ENCODE data around the gene MICAL3. TPM values are rescaled to one million over a fixed set of nuclear protein-coding genes. Genes with fewer than 3 reads are reported as not detected.

MICAL3 gene
- total RNA-seq, 1 donor from 2014 or later = 44.8 TPM

DNA sequence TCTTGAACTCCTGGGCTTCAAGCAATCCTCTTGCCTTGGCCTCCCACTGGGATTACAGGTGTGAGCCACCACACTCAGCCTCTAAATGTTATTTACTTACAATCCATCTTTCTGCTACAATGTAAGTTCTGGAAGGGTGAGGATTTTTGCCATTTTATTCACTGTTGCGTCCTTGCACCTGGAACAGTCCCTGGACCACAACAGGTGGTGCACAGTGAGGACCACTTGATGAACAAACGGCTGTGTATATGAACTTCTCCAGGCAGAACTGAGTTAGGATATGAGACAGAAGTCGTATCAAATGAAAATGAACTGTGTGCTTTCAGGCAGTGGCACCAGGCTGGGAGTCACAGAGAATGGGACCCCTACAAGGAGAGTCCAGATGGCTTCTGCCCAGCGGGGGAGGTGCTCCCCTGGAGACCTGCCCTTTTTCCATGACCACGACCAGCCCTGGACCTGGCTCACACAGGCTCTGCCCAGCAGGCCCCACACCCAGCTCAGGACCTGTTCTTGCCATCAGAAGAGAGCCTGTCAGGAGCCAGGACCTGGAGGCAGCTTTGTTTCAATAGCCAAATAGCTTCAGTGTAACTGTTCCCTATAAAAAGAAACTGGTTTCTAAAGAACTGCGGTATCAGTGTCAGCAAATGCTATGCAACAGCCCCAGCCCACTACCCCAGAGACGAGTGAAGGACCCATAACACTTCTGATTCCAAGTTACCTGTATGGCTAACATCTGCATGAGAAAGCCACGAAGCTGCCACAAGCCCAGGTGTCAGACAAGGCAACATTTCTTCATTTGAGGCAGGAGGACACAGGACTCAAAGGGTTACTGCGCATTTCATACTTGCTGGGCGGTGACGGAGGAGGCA is 104.9 kb downstream of the MICAL3 start:
- DNase-seq (ENCODE audit: low spot score in 2 of 2) = no peak
- no peak for FAIRE-seq

DNA sequence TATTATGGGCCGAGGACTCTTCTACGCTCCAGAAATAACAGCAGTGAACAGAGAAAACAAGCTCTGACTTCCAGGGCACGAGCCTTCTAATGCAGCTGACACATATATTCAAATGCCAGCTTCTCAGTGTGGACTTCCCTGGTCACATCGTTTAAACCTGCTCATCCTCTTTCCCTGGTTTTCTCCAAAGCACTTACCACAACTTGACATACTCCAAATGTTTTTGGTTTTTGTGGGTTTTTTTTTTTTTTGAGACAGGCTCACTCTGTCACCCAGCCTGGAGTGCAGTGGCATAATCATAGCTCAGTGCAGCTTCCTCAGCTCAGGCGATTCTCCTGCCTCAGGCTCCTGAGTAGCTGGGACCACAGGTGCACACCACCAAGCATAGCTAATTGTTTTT is 105.5 kb downstream of the MICAL3 start:
- FAIRE-seq = no peak
- DNase-seq (ENCODE audit: low spot score in 2 of 2) = no peak

DNA sequence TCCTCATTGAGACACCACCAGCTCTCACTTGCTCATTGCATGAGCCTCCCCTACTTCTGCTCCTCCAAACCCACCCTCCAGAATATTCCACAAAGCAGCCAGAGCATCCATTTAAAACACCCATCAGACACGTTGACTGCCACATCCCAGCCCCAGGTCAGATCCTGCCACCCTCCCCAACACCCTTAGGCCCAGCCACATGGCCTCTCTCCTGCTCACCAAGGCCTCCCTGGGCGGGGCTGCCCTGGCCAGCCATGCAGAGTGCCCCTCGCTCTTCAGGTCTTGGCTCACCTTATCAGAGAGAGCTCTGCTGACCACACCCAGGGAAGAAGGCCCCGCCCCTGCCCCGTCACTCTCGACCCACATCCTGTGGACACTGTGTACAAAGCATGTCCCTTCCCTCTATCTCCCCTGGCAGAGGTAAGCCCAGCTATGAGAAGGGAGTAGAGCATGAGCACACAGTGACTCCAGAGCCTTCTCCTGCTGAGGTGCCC is 106.8 kb downstream of the MICAL3 start:
- FAIRE-seq = no peak
- no peak for DNase-seq (ENCODE audit: low spot score in 2 of 2)

DNA sequence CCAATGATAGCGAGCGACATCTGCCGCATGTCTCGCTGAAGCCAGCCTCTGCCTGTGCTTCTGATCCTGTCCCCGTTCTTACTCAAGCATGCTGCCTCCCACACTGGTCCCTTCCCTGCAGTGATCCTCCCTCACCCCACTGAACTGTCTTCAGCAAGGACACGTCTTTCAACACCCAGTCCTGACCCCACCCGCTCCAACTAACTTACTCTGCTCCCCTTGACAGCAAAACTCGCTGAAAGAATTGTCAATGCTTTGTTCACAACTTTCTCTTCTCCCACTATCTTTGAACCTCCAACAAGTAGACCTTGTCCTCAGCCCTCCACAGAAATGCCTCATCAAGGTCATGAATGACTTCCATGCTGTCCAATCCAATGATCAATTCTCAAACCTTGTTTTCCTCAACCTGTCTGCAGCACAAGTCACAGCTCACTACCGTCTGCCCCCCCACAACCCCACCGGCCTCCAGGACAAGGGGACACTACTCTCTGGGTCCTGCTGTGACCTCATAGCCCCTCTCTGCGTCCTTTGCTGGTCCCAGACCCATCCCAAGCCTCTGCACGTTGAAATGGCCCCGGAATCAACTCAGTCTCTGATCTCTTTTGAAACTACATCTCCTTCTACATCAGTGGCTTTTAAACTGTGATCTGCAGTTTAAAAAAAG is 108.0 kb downstream of the MICAL3 start:
- DNase-seq (ENCODE audit: low spot score in 2 of 2) = no peak
- FAIRE-seq = no peak

DNA sequence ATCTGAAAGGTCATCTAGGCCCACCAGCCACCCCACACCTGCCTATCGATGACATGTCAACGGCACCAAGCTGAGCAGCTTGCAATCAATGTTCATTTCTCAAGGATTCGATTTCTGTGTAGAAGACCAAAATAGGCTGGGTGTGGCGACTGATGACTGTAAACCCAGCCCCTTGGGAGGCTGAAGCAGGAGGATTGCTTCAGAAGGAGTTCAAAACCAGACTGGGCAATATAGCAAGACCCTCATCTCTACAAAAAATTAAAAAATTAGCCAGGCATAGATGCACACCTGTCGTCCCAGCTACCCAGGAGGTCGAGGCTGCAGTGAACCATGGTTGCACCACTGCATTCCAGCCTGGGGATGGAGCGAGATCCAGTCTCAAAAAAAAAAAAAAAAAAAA is 108.7 kb downstream of the MICAL3 start:
- FAIRE-seq = no peak

DNA sequence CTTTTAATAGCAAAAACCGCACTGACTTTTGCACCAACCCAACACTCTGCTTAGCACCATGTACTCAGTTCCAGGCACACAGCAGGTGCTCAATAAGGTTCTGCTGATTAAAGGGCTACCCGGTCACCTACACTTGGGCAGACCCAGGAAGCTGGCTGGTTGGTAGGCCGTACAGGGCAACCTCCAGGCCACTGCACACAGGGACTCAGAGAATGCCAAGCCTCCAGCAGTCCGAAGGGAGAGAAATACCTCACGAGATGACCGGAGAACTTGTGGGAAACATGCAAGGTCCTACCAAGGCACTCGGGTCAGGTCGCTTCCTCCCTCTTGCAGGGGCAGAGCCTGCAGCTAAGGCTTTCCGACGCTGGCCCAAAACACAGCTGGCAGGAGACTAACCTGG is 109.2 kb downstream of the MICAL3 start:
- FAIRE-seq (no peak), DNase-seq (ENCODE audit: low spot score in 2 of 2) (no peak)

More for the DNA sequence above, 108.7 kb downstream of the MICAL3 start:
- no peak for DNase-seq (ENCODE audit: low spot score in 2 of 2)

DNA sequence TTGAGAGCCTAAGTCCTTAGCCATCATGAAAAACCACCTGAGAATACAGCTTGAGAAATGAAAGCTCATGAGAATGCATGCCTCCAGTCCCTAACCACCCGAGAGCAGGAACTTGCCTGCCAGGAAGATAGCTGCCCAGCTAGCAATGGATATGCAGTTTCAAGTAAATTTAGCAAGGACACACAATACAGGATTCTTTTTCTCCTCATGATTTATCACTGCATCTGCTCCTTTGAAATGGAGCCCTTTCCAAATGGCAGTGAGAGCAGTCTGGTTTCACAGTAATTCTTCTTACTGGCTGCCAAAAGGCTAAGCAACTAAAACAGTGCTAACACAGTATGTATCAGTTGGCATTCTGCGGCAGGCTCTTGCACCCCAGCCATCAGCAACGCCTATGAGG is 109.9 kb downstream of the MICAL3 start:
- FAIRE-seq (no peak), DNase-seq (ENCODE audit: low spot score in 2 of 2) (no peak)

DNA sequence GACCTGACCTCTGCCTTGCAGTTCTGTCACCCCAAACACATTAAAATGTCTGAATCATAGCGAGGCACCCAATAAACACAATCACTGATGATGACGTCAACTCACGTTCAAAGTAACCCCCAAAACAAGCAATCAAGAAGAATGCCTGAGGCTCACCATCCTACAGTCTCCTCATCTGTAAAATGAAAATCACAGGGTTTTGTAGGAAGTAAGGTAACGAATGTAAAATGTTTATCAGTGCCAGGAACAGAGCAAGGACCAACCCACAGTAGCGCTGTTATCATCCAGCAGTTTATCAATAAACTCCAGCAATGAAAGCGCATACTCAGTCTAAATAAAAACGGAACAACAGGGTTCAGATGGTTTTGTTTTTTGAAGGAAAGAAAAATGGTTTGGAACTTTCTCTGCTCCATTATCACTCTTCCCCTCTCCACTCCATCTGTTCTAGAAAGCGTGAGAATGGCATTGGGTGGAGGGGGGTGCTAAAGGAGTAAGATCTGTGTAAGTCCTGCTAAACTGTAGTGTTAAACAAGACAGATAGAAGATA is 110.5 kb downstream of the MICAL3 start:
- DNase-seq (ENCODE audit: low spot score in 2 of 2) (no peak), FAIRE-seq (no peak)

DNA sequence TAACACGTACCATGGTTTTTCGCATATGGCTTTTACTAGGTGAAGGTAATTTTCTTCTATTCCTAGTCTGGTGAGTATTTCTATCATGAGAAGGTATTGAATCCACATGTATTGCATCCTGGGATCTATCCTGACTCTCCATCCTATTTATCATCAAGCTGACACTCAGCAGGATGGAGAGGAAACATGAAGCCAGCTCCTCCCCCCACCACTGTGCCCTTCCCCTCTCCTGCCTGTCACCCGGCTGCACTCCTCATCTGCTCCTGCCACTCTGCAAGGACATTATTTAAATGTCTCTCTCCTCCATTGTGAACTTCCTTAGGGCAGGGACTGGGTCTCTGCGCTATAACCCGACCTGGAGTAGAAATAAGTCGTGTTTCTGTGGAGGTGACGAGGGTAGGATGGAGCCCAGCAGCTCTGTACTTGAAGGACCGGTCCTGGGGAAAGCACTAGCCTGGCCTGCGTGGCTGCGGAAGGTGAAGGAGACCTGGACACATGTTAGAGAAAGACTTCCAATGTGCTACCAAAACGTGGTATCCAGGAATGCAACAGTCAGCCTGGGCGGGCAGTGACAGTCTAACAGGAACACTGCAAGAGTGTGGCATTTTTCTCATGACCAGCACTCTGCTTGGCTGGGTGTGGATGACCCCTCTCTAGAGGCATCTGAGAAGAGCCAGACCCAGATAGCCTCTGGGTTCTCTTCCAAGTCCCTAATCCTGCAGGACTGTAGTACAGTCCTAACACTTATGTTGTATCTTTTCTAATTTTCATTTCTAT is 111.2 kb downstream of the MICAL3 start:
- FAIRE-seq (no peak), DNase-seq (ENCODE audit: low spot score in 2 of 2) (no peak)

DNA sequence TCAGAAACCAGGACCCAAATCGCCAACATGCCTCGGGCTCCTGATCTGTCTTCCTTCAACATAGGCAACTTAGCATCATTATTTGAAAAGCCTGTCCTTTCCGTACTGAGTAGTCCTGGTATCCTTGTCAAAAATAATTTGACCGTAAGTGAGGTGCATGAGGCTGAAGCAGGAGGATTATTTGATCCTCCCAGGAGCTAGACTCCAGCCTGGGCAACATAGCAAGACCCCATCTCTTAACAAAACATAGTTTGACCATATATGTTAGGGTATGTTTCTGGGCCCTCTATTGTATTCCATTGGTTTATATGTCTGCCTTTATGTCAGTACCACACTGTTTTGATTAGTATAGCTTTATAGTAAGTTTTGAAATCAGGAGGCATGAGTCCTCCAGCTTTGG is 112.5 kb downstream of the MICAL3 start:
- FAIRE-seq (no peak), DNase-seq (ENCODE audit: low spot score in 2 of 2) (no peak)

DNA sequence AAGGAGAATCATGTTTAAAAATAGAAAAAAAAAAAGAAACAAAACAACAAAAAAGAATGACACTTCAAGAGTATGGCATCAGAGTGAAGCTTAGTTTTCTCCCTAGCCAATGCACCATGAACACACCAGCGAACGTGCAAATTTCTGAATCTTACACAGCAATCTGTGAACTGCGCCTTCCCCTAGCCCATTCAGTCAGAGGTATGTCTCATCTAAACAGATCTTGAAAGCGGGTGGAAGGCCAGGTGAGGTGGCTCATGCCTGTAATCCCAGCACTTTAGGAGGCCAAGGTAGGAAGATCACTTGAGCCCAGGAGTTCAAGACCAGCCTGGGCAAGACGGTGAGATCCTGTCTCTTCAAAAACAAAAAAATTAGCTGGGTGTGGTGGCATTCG is 113.1 kb downstream of the MICAL3 start:
- DNase-seq (ENCODE audit: low spot score in 2 of 2) = no peak
- FAIRE-seq = no peak

DNA sequence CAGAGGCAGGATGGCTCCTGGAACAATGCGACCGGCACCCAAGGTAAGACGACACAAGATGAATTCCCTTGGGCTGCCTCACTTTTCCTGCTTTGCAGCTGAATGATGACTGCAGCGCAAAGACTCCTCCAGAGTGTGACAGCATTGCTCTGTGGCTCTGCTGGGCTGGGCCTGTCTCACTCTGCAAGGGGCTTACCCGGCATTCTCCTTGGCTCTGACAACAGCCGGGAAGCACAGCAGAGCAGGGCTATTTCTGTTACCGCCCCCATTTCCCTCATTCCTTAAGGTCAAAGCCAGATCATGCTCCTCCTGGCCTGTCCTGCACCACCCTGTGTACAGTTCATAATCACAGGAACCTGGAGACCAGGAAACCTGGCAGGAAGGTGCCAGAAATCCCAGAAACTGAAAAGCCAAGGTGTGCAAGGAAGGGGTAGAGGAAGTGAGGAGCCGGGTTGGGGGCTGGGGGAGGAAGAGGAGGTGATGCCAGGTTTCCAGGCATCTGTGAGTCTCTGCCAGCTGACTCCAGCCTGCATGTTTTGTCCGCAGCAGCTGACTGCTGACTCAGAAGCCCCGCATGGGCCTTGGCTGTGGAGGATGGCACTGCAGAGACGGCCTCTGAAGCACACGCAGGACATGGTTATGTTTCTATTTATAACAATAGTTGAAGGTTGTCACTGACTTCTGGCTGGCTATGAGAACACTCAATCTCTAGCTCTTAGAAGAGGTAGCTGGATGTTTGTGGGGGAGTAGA is 113.6 kb downstream of the MICAL3 start:
- FAIRE-seq (no peak), DNase-seq (ENCODE audit: low spot score in 2 of 2) (peak; percentile 37 to 62)

DNA sequence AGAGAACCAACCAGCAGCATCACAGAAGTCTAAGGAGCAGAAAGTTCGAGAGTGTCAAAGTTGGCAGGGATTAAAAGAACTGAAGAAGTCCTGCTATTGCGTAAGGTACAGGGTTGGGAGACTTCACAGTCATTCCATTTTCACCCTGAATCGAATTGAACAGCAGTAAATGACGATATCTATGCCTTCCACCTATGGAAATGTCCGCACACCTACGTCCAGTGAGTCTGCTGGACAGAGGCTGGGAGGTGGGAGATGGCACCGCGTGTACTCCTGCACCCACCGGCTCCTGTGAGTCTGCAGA is 116.7 kb downstream of the MICAL3 start:
- FAIRE-seq (no peak), DNase-seq (ENCODE audit: low spot score in 2 of 2) (no peak)

DNA sequence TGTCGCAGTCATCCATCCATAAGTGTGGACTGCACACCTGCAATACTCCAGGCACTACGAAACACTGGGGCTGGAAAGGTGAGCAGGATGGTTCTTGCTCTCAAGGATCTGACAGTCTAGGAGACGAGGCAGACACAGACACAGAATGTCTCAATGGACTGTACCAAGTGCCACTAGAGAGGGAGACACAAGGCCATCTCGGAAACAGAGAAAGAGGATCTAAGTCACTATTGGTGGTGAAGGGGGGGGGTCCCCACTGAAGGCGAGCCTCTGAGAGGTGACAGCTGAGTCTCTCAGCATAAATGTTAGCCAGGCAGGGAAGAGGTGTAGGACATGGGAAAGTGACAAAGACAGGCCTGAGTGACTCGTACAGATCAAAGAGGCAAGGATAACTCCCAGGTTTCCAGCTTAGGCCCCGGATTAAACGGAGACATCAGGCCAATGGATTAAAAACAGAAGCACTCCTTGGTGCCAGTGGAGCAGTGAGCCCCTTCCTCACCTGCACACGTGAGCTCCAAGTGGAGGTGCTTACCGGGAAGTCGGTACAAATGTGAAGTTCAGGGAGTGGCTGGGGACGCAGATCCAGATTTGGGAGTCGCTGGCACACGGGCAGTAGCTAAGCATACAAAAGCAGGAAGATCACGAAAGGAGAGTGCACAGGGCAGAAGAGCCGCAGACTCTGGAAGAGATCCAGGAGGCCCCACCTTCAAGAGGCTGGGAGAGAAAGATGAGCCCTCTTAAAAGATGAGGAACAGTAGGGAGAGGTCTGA is 117.2 kb downstream of the MICAL3 start:
- FAIRE-seq = no peak
- DNase-seq (ENCODE audit: low spot score in 2 of 2) = no peak

DNA sequence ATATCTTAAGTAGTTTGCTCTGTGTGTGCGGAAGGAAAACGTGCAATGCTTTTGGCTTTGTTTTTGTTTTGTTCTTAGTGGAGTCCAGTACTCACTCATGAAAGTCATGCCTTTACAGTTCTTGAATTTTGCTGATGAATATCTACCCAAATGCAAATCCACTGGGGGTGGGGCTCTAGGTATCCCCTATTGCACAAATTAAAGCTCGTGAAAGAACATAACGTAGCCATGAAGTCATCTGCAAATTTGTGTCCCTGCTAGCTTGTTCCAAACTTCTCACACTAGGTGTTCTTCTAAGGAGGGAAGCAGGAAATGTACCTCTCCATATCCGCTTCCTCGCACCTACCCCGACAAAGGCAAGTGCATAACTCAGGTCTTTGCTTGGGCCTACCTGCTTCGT is 118.9 kb downstream of the MICAL3 start:
- no peak for FAIRE-seq

DNA sequence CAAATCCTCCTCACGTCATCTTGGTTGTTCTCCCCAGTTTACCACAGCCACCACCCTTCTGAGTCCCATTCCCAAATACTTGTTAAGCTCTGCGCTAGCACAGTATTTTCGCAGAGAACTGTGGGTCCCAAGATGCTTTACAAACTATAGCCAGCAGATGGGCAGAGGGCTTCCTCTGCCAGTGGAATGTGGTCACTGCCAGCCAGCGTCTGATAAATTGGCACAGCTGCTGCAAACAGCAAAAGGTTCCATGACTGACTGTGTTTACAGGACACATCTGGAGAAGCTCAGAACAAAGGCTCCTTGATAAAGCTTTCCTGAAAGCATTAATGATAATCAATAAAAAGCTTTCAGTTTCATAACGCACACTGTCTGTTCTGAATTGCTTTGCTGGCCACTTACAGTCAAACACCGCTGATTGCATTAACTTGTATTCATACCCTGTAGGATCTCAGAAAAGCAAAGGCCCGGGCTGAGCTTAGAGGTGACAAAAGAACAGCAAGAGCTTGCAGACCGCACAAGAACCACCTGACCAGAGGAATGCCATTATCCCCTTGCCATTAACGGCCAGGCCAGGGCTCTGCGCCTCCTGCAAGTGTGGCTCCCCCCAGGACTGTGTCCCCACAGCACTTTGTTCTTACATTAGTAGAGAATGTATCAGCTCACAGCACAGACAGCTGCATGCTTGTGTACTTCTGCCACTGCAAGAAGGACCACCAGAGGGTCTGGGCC is 120.6 kb downstream of the MICAL3 start:
- DNase-seq (ENCODE audit: low spot score in 2 of 2) (no peak), FAIRE-seq (no peak)

More for the DNA sequence above, 118.9 kb downstream of the MICAL3 start:
- no peak for DNase-seq (ENCODE audit: low spot score in 2 of 2)

DNA sequence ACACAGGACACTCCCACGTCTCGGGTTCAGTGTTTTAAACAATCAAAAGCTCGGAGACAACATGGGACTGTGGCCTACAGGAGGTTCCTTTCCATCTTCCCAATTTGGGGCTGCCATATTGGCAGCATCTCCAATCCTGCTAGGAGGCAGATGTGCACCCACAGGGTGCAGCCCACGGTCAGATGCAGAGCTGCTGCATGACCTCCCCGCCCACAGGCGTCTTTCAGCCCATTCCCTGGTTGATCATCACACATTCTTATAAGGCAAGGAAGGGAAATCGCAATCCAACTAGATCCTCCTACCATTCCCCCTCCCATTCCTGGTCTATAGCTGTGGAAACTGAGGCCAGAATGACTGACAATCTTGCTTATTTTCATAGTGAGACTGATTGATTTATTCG is 121.4 kb downstream of the MICAL3 start:
- FAIRE-seq (no peak), DNase-seq (ENCODE audit: low spot score in 2 of 2) (no peak)

DNA sequence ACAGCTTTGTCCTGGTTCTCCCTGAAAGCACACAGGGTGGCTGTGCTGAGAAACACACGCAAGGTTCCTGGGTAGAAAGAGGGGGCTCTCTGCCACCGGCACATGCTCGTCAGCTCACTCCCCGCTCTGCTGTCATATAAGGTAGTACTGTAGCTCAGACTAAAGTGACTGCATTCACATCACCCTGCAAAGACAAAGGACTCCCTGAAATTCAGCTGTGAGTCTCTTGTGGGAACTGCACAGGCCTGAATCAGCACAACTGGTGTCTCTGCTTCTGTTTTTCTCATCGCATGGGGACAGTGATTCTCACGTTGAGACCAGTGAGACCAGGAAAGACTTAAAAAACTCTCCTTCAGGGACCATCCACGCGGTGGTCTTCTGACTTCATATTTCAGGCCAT is 126.0 kb downstream of the MICAL3 start:
- DNase-seq (ENCODE audit: low spot score in 2 of 2) (no peak), FAIRE-seq (no peak)

DNA sequence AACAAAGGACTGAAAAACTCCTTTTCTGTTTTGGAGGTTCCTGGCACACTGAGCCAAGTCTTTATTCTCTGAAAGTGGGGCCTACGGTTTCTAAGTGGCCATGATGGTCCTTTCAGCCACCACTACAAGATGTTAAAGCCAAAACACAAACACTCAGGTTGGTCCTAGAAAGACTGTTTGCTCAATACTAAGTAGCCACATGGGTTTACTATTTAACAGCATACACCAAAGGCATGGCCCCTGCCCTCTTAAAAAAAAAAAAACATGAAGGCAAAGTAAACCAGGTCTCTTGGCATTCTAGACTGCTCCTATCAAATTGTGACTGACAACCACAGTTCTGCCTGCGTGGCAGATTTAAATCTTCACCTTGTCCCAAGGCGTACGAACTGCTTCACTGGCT is 126.5 kb downstream of the MICAL3 start:
- no peak for DNase-seq (ENCODE audit: low spot score in 2 of 2)
- FAIRE-seq = no peak
